Measurements from ENCODE around the gene SARS2.
"Not testable (repeated sequence)": the region's sequence is repeated elsewhere in the genome, so short reads cannot be mapped to it uniquely, and the experiment has no call there.

SARS2 gene

GRCh38 chr19:38892841-38893240, 37.7 kb downstream of the SARS2 start:
- DNase-seq (ENCODE audit: low read depth) = no peak

DNA sequence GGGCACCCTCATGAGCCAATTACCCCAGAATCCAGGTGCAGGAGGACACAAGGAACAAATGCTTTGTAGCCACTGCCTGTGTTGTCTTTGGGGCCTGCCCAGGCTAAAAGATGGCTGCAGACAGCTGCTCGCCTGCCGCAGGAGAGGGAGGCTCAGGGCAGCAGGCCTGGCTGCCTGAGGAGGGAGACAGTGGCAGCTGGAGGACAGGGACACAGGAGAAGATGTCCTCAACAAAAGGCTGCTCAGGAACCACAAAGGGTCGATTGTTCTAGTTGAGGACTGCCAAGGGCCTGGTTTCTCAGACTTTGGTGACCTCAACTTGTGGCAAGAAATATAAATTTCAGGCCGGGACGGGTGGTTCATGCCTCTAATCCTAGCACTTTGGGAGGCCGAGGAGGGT, 38.8 kb downstream of the SARS2 start:
- no peak for DNase-seq (ENCODE audit: low read depth)

- DNase-seq (ENCODE audit: low read depth) = no peak
Observed at GRCh38 chr19:38890686-38891085, 39.9 kb downstream of the SARS2 start.

GRCh38 chr19:38889803-38890202, 40.8 kb downstream of the SARS2 start:
- DNase-seq (ENCODE audit: low read depth) = no peak

GRCh38 chr19:38888876-38889275, 41.7 kb downstream of the SARS2 start:
- DNase-seq (ENCODE audit: low read depth) = no peak

DNA sequence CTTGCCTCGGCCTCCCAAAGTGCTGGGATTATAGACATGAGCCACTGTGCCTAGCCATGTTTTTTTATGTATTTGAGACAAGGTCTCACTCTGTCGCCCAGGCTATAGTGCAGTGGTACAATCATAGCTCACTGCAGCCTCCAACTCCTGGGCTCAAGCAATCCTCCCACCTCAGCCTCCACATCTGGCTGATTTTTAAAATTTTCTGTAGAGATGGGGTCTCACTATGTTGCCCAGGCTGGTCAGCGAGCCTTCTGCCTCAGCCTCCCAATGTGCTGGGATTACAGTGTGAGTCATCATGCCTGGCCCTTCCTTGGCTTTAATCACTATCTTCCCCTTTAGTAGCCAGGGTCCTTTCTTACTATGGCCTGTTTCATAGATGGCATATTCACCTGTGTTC, 45.9 kb downstream of the SARS2 start:
- DNase-seq (ENCODE audit: low read depth) = not testable (repeated sequence)

DNA sequence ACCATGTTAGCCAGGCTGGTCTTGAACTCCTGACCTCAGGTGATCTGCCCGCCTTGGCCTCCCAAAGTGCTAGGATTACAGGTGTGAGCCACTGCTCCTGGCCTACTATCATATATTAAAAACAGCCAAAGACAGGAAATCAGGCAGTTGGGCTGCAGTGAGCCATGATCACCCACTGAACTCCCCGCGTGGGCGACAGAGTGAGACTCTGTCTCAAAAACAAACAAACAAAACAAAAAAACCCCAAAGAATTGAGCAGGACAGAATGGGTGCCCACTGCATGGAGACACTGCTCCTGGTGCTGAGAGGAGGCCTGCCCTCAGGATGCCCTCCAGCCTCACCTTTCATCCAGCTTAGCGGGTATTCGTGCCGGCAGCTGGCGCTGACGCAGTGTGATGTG, 47.3 kb downstream of the SARS2 start:
- DNase-seq (ENCODE audit: low read depth) = no peak

GRCh38 chr19:38880882-38881609, 49.5 kb downstream of the SARS2 start:
- no peak for DNase-seq (ENCODE audit: low read depth)

DNA sequence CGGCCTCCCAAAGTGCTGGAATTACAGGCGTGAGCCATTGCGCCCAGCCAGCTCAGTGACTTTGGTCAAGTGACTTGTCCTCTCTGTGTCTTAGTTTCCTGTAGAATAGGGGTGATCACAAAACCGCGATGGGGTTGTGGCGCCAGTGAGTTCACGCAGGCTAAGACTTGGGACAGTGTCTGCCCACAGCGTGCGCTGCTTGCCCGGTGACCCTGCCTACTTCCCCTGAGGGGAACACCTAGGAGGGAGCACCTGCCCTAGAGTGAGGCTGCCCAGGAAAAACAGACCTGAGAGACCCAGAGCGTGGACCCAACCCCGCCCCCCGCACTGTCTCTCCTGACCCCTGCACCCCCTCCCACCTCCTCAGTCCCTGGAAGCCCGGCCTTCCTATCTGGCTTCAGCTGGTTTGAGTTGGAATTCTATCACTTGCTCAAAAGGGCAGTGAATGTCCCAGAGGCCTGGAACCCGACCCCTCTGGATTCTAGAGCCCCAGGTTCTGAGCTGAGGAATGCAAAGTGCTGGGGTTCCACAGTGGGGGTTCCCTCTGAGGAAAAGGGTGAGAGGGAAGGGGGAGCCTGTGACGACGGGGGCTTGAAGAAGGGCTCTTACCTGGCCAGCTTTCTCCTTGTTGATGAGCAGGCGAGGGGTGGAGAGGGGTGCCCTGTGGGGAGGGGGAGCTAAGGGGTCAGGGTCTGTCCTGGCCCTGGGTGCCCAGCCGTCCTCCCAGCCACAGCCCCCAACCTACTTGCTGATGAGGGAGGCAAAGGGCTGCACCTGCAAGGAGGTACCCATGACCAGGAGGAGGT, 50.3 kb downstream of the SARS2 start:
- no peak for DNase-seq (ENCODE audit: low read depth)

DNA sequence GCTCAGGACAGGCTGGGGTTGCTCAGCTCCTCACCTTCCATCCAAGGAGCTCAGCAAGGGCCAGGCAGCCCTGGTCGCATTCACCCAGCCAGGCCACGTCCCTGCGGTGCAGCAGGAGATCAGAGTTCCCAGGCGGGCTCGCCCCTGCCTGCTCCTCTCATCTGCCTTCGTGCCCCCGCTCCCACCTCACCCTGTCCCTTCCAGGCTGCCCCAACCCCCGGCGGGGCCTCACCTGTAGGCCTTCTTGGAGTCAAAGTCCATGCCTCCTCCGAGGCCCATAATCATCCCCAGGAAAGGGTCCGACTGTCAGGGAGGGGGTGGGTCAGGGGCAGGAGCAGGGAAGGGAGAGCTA, 51.2 kb downstream of the SARS2 start:
- DNase-seq (ENCODE audit: low read depth) = no peak

DNA sequence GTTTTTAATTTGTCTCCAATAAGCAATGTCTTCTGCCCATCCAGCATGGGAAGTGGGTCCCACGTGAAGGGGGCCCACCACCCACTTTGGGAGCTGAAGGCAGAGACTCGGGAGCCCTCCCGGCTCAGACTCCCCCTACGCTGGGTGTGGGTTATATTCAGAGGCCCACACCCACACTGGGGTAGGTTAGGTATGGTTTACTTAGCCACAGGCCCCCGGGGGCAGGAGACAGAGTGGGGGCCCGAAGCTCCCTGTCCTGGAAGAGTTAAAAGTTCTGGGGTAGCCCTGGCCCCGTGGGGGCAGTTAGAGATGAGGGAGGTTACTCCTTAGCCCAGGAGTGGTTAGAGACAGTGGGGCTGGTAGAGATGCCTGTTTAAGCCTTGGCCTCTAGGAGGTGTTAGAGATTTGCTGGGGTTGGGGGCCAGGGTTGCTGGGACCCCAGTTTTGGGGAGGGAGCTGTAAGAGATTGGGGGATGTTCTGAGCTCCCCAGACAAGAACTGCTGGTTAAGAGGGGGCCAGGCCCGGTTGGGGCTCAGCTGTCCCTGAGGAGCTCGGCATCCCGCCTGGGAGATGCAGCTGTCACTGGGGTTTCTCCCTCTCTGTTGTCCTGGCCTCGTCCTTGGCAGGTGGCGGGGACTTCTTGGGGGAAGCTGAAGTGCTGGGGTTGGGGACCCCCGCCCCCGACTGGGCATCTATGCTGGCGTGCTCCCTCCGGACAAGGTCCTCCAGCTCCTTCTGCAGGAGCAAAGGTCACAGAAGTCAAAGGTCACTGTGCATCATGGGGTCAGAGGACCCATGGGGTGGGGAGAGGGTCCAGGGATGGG, 51.8 kb downstream of the SARS2 start:
- DNase-seq (ENCODE audit: low read depth) = no peak

DNA sequence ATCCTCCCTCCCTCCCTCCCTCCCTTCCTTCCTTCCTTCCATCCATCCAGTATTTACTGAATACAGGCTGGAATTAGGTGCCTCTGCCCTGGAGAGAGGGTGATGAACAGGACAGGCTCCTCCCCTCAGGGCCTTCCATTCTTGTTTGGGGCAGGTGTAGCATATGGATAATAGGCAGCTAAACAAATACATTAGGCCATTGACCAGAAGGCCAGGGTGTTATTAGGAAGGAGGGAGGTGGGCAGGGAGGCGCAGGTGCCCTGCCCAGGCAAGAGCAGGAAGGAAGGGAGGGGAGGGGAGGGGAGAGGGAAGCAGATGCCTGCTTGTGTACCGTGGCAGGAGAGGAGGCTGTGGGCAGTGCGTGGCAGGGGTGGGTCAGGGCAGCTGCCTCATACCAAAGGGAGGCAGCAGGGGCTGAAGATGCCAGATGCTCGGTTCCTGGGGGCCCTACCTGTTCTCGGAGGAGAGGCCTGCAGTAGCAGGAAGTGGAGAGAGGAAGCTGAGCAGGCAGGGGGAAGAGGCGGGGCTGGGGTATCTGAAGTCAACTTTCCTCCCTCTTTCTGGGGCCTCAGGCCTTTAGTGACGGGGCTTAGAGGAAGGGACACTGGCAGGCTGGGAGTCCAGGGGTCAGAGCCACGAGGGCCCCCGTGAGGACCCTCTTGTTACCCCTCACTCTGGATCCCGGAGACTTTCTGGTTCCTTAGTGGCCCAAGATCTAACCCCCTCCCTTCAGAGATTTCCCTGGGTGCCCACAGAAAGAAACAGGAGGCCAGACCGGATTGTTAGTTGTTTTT, 52.6 kb downstream of the SARS2 start, which contains the start of gene RINL:
RINL (minus strand) TSS at position 495 of the 794 bp plus-strand sequence. CDS start 1,533 bp downstream, outside the sequence.
- no peak for DNase-seq (ENCODE audit: low read depth)

GRCh38 chr19:38875656-38876395, 54.7 kb downstream of the SARS2 start:
- no peak for DNase-seq (ENCODE audit: low read depth)

DNA sequence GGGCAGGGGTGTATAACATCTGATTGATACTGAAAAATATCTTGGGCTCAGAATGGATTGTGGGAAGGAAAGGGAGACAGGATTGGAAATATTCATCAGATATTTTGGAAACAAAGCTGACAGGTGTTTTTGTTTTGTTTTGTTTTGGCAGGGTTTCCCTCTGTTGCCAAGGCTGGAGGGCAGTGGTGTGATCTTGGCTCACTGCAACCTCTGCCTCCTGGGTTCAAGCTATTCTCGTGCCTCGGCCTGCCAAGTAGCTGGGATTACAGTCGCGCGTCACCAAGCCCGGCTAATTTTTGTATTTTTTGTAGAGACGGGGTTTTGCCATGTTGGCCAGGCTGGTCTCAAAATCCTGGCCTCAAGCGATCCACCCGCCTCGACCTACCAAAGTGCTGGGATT, 57.2 kb downstream of the SARS2 start:
- not testable (repeated sequence) for DNase-seq (ENCODE audit: low read depth)

- no peak for DNase-seq (ENCODE audit: low read depth)
Observed at GRCh38 chr19:38870612-38871011, 60.0 kb downstream of the SARS2 start.

DNA sequence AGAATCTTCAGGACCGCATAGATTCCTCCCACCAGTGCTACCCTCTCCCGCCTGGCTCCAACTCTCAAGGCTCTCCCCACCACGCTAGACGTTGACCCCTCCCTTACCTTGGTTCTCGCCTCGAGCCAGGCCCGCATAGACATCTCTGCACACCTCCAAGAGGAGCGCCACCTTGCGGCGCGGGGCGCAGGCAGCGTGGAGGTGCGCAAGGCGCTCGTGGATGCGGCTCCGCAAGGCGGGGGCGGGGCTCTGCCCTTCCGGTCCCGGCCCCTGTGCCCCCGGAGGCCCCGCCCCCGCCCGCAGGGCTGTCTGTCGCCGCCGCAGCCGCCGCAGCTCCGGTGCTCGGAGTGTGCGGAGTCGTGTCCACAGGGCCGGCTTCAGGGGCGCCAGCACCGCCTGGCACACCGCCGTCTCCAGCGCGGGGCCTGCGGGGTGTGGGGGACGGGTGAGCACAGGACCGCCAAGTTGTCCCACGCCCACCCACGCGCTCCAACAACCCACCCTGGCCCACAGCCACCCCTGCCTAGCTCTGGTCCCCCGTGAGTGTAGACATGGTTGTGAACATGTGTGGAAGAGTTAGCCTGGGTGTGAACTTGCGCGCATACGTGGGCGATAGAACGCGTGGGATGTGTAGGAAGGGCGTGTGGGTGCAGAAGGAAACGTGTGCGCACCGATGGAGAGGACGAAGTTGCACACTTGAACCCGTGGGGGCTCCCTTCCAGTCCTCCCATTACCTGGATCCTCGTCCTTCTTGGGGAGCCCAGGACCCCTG, 60.5 kb downstream of the SARS2 start:
- no peak for DNase-seq (ENCODE audit: low read depth)

DNA sequence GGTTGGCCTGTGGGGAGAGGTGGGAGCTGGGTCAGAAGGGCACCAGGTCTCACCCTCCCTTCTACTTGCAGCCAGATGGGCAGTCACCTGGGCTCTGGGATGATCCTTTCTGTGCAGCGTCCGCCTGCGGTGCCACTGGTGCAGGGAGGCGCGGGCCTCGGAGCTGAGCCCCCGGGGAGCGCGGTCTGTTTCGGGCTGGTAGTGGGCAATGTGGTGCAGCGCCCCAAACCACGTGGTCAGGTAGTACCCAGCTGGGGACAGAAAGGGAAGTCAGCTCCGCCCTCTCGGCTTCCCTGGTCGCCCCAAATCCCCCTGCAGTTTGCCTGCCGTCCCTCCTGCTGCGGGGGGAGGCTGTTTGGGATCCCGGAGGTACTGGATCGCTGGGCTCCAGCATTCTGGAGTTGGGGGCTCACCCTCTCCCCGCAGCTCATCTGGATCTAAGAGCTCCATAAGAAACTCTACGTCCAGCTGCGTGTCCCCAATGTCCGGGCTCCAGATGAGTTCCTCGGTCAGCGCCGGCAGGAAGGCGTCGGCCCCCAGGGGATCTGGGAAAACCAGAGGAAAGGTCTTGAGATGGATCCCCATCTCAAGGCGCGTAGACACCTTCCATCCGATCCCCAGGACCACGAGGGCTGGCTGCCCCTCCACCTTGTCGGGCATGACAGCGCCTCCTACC, 61.3 kb downstream of the SARS2 start:
- DNase-seq (ENCODE audit: low read depth) = no peak

DNA sequence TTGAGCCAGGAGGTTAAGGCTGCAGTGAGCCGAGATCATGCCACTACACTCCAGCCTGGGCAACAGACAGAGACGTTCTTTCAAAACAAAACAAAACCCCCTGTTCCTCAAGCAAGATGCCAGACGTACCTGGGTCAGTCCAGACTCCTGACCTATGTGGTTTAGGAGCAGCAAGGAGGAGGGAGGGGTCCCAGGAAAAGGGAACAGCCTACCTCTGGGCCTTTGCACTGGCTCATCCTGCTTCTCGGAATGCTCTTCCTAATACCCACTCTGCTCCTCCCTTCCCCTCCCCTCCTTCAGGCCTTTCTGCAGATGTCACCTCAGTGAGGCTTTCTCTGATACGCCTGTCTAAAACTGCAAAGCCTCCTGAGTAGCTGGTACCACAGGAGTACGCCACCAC, 62.0 kb downstream of the SARS2 start:
- DNase-seq (ENCODE audit: low read depth) = no peak

GRCh38 chr19:38867171-38867780, 63.3 kb downstream of the SARS2 start:
- no peak for DNase-seq (ENCODE audit: low read depth)

Data from non-pigmented ciliary epithelial cell (primary cell).